K562 (cell line): ENCODE results near the gene TEX261. TPM values are rescaled to one million over a fixed set of nuclear protein-coding genes. Genes with fewer than 3 reads are reported as not detected.

Source experiments
- ATAC-seq: fragments of 200-7000 bp; cut with Tn5 transposase; 3 replicates; pipeline ENCODE4 v1.9.1; 2020; ENCODE audit warnings: moderate library complexity
- BruUV-seq: library from RNA; stranded (reverse); fragments of 400-500 nt; replicated peaks from 2 replicates; lab custom pipeline; 2021; lab: Mats Ljungman, UMichigan
- CTCF ChIA-PET: fragments of 300-600 bp; formaldehyde crosslinking; extraction: SDS; loops from one replicate; lab custom pipeline; 2021; ENCODE audit warnings: low intra/inter-chr PET ratio; lab: Yijun Ruan, JAX
- POLR2A ChIA-PET: fragments of 300-600, 350-650 bp; sonication (Branson Sonifier 250); formaldehyde crosslinking; extraction: SDS; loops from one replicate; lab custom pipeline; 2021; ENCODE audit warnings: antibody characterized with exemption, inconsistent platforms; lab: Yijun Ruan, JAX
- DNase-seq, 4 experiments: peaks; one replicate each; pipeline versions ENCODE4 v3.0.0 to v3.0.0-alpha.2; 2011 to 2018; ENCODE audit warnings: low spot score in 3 of 4, mixed read lengths in 3 of 4; ENCODE audit errors: extremely low read depth in 1 of 4
- FAIRE-seq: peaks from 2 replicates; lab custom pipeline; 2011; peaks lifted over from hg19 to GRCh38; lab: Jason Lieb, UNC
- H2AFZ ChIP-seq: 2 replicates; pipeline ENCODE4 v1.6.0; 2011; ENCODE audit warnings: low read depth, low read length, control low read depth, inconsistent platforms
- H3K27ac ChIP-seq: fragments of 200-600 bp; 3 replicates; pipeline ENCODE4 v1.8.0; 2011; ENCODE audit warnings: low read depth, mild to moderate bottlenecking, control low read depth, inconsistent platforms, low read length, moderate library complexity, mixed read lengths; ENCODE audit errors: extremely low read depth
- H3K27me3 ChIP-seq, 2 experiments: fragments of 300-600 bp in 1 of 2; 2 replicates in 1 of 2; 3 replicates in 1 of 2; pipeline versions ENCODE4 v1.6.0 to v1.8.0; 2011; ENCODE audit warnings: inconsistent platforms in 2 of 2, low read length in 2 of 2, mild to moderate bottlenecking in 1 of 2, mixed read lengths in 1 of 2, moderate library complexity in 1 of 2; ENCODE audit not compliant: control insufficient read depth in 2 of 2, insufficient read depth in 2 of 2
- H3K36me3 ChIP-seq: fragments of 300-600 bp; 3 replicates; pipeline ENCODE4 v1.8.0; 2011; ENCODE audit warnings: mild to moderate bottlenecking, low read length, inconsistent platforms; ENCODE audit not compliant: control insufficient read depth, insufficient read depth
- H3K4me1 ChIP-seq, 2 experiments: fragments of 200-600 bp in 1 of 2; replicated peaks in 1 of 2; 2 replicates in 1 of 2; 3 replicates in 1 of 2; pipeline versions ENCODE4 v1.5.1 to v1.8.0; 2011; ENCODE audit warnings: inconsistent platforms in 2 of 2, low read length in 2 of 2, mild to moderate bottlenecking in 1 of 2, mixed read lengths in 1 of 2, moderate library complexity in 1 of 2; ENCODE audit not compliant: control insufficient read depth in 2 of 2, insufficient read depth in 2 of 2
- H3K4me2 ChIP-seq: 2 replicates; pipeline ENCODE4 v1.6.1; 2011; ENCODE audit warnings: low read length, control low read depth, inconsistent platforms, mixed read lengths; ENCODE audit not compliant: insufficient read depth
- H3K4me3 ChIP-seq: fragments of 200-600 bp; sonication (generic), shearing (Covaris generic); 2 replicates; pipeline ENCODE4 v1.5.1; 2016; ENCODE audit warnings: control low read depth, inconsistent platforms
- H3K79me2 ChIP-seq: fragments of 200-600 bp; 3 replicates; pipeline ENCODE4 v1.8.0; 2011; ENCODE audit warnings: low read length, inconsistent platforms; ENCODE audit not compliant: control insufficient read depth, insufficient read depth
- H3K9ac ChIP-seq, 2 experiments: 2 replicates each; pipeline versions ENCODE4 v1.6.0 to v1.6.1; 2011; ENCODE audit warnings: low read depth in 2 of 2, low read length in 2 of 2, control low read depth in 1 of 2, inconsistent platforms in 1 of 2, mild to moderate bottlenecking in 1 of 2, mixed read lengths in 1 of 2; ENCODE audit not compliant: insufficient read depth in 1 of 2
- H3K9me1 ChIP-seq: one replicate; pipeline ENCODE4 v1.6.0; 2011; ENCODE audit warnings: inconsistent platforms, mild to moderate bottlenecking, low read length, moderate library complexity; ENCODE audit not compliant: control insufficient read depth, insufficient read depth
- H3K9me3 ChIP-seq: replicated peaks from 2 replicates; pipeline ENCODE4 v1.5.1; 2011; ENCODE audit warnings: low read depth, low read length, inconsistent platforms; ENCODE audit not compliant: control insufficient read depth, insufficient read depth
- H4K20me1 ChIP-seq: replicated peaks from 2 replicates; pipeline ENCODE4 v1.6.1; 2011; ENCODE audit warnings: low read length, inconsistent platforms, mixed read lengths; ENCODE audit not compliant: control insufficient read depth, insufficient read depth
- CBX8 ChIP-seq: fragments of 200-600 bp; sonication (generic); IDR thresholded peaks from 2 replicates; pipeline ENCODE4 v1.6.1; 2012; ENCODE audit warnings: borderline replicate concordance, mixed run types, low read depth, mild to moderate bottlenecking, moderate library complexity, mixed read lengths, low read length, control low read depth, inconsistent platforms; ENCODE audit not compliant: poor library complexity, severe bottlenecking; ENCODE audit errors: extremely low read depth
- CHD1 ChIP-seq: fragments of 200-600 bp; sonication (generic); IDR thresholded peaks from one replicate; pipeline ENCODE4 v1.6.1; 2012; ENCODE audit warnings: mild to moderate bottlenecking, moderate library complexity, low read length, inconsistent platforms
- HDGF ChIP-seq: fragments of 450-650 bp; IDR thresholded peaks from 2 replicates; pipeline ENCODE4 v1.6.1; 2016
- ZFP30 ChIP-seq: fragments of 250-450 bp; sonication (Bioruptor Pico); IDR thresholded peaks from 2 replicates; pipeline ENCODE4 v1.8.0; 2022; ENCODE audit warnings: moderate library complexity, mild to moderate bottlenecking, inconsistent platforms, borderline replicate concordance
- ZNF277 ChIP-seq: fragments of 250-450 bp; sonication (Bioruptor Pico); IDR thresholded peaks from 2 replicates; pipeline ENCODE4 v1.8.0; 2022; ENCODE audit warnings: inconsistent platforms, mild to moderate bottlenecking, moderate library complexity, borderline replicate concordance
- WGBS: fragments of 100-300 bp; shearing (Covaris generic); methylation state at CpG from one replicate; pipeline ENCODE4 v1.1.6; 2016; ENCODE audit warnings: low coverage, mixed read lengths; ENCODE audit not compliant: insufficient coverage; ENCODE audit errors: missing lambda C conversion rate; 5-methylcytosine and 5-hydroxymethylcytosine counted together
- in situ Hi-C: fragments of 300-500 bp; cut with MboI; formaldehyde crosslinking; loops from 4 replicates; pipeline ENCODE4 v1.15.0; 2018; ENCODE audit warnings: inconsistent platforms, mixed read lengths
- intact Hi-C: fragments of 100-400 bp; cut with micrococcal nuclease; formaldehyde crosslinking; loops from 2 replicates; pipeline ENCODE4 v1.14.2; 2022
- polyA plus RNA-seq, 8 experiments: library from polyadenylated mRNA; depleted of rRNA in 4 of 8; stranded (reverse) in 5 of 8; unstranded in 3 of 8; fragments of >200 nt; fragmentation: Nextera tagmentation in 2 of 8; fragmentation: Illumina TruSeq in 1 of 8; extraction: Ambion mirVana in 2 of 8; extraction: Trizol in 1 of 8; gene quantifications; 2 replicates each; pipeline versions ENCODE4 v1.2.1 to v1.2.3, GENCODE V29; 2011 to 2014; ENCODE audit warnings: inconsistent platforms in 1 of 8, missing spikeins in 1 of 8
- total RNA-seq, 7 experiments: library from RNA; depleted of rRNA in 6 of 7; stranded (reverse); fragments of >200 nt in 6 of 7; fragmentation: Illumina TruSeq in 2 of 7; extraction: Trizol in 2 of 7; gene quantifications; 2 replicates each; pipeline versions ENCODE4 v1.2.1 to v1.2.3, GENCODE V29; 2011 to 2021; ENCODE audit warnings: low replicate concordance in 1 of 7

Gene TEX261
- total and polyA plus RNA-seq, 9 of the 15 experiments (the other 6 are each of a cell fraction or from before 2014, with no cell fraction given), result 11.9 to 110 (median 51.9) TPM

GRCh38 chr2:70941186-70941585, 53.5 kb downstream of the TEX261 start:
- TF ChIP-seq CHD1 (no peak), ZFP30 (CRISPR knock-in tag) (no peak), HDGF (no peak), ZNF277 (CRISPR knock-in tag) (no peak), CBX8 (no peak)
- Histone ChIP-seq H3K27ac (no peak overlapping the region), H3K36me3 (no peaks in the 10 kb centered on the region), H3K9ac (no peak overlapping the region), H4K20me1 (peaks cover 6% of the 10 kb centered on the region; the same call in 1 of the 2 replicates), H3K27me3 (peaks cover 3 to 40% of the 10 kb centered on the region in 2 experiments; a peak in 3 of 5 replicates), H3K4me3 (no peak overlapping the region), H2AFZ (no peak overlapping the region), H3K9me3 (no peaks in the 10 kb centered on the region), H3K4me2 (no peak overlapping the region), H3K79me2 (no peaks in the 10 kb centered on the region), H3K4me1 (peaks cover 0 to 4% of the 10 kb centered on the region in 2 experiments; a peak in 2 of 5 replicates), H3K9me1 (peaks cover 2% of the 10 kb centered on the region)
- in situ Hi-C loops (loop anchor here (10.0 kb wide), 2 partner anchors 276 to 626 kb away; no protein-coding TSS in a partner anchor), intact Hi-C loops (loop anchor here (10.0 kb wide), 1 partner anchor 636 kb away; the partner anchor contains the start of gene FAM136A)
- no peak for DNase-seq
- WGBS, result 13% methylated on average over 6 of the region's 6 CpGs
- ATAC-seq, result no peak
- CTCF ChIA-PET, result no interaction called here
- BruUV-seq, result no TSS peak
- no peak for FAIRE-seq
- POLR2A ChIA-PET, result interaction anchor here (0.6 to 1.4 kb wide), 3 partner anchors 15 to 536 kb away, joined by 3 to 5 read pairs (median 3); no protein-coding TSS in a partner anchor
